TTC549 (cell line): Measurements from ENCODE around the gene WBP2NL.

Experiments
- FAIRE-seq: peaks from 2 replicates; lab custom pipeline; 2012; peaks lifted over from hg19 to GRCh38; lab: Jason Lieb, UNC

WBP2NL gene

GRCh38 chr22:42072606-42073330 lies 74.2 kb downstream of the WBP2NL start:
- no peak for FAIRE-seq

GRCh38 chr22:42073621-42074041 lies 75.0 kb downstream of the WBP2NL start:
- FAIRE-seq, result no peak

GRCh38 chr22:42074132-42074811 lies 75.7 kb downstream of the WBP2NL start, which contains the start of gene PHETA2:
Gene PHETA2 (plus strand): TSS chr22:42074248. CDS start chr22:42077294, 3,046 bp downstream.
- FAIRE-seq, result no peak

- no peak for FAIRE-seq
Measured at GRCh38 chr22:42074846-42075676, 76.5 kb downstream of the WBP2NL start.

- no peak for FAIRE-seq
Measured at GRCh38 chr22:42076764-42077485, 78.3 kb downstream of the WBP2NL start.

- FAIRE-seq, result no peak
Measured at GRCh38 chr22:42077486-42078125, 79.0 kb downstream of the WBP2NL start.
